SK-N-SH (cell line): ENCODE measurements around the gene CREG1. TPM values are rescaled to one million over a fixed set of nuclear protein-coding genes. Genes with fewer than 3 reads are reported as not detected.

Experiments
- CTCF ChIA-PET: fragments of 300-600, 350-600 bp; formaldehyde crosslinking; extraction: SDS; loops from one replicate; lab custom pipeline; 2021; lab: Yijun Ruan, JAX
- POLR2A ChIA-PET: fragments of 350-600 bp; sonication (Branson Sonifier 250); formaldehyde crosslinking; extraction: SDS; loops from one replicate; lab custom pipeline; 2020; ENCODE audit warnings: antibody characterized with exemption, inconsistent platforms; lab: Yijun Ruan, JAX
- DNase-seq: peaks from one replicate; pipeline ENCODE4 v3.0.0; 2012
- H2AFZ ChIP-seq: fragments of 200-600 bp; sonication (generic); 2 replicates; pipeline ENCODE4 v1.8.1; 2016; ENCODE audit warnings: antibody characterized with exemption, mild to moderate bottlenecking, low read depth
- H3F3A ChIP-seq: fragments of 200-600 bp; sonication (generic); replicated peaks from 2 replicates; pipeline ENCODE3; 2016; ENCODE audit warnings: antibody characterized with exemption, mild to moderate bottlenecking; ENCODE audit not compliant: insufficient read depth
- H3K27ac ChIP-seq, 2 experiments: fragments of 200-500 bp in 1 of 2; fragments of 200-600 bp in 1 of 2; sonication (Bioruptor generic) in 1 of 2; sonication (generic), shearing (Covaris generic) in 1 of 2; 2 replicates each; pipeline versions ENCODE4 v1.5.1 to v1.6.1; 2014 to 2016; ENCODE audit warnings: low read depth in 2 of 2, inconsistent platforms in 1 of 2, low read length in 1 of 2, mild to moderate bottlenecking in 1 of 2, mixed read lengths in 1 of 2
- H3K27me3 ChIP-seq: fragments of 200-600 bp; sonication (generic), shearing (Covaris generic); 2 replicates; pipeline ENCODE4 v1.6.1; 2016; ENCODE audit warnings: mixed run types; ENCODE audit not compliant: insufficient read depth
- H3K36me3 ChIP-seq, 2 experiments: fragments of 200-500 bp in 1 of 2; fragments of 200-600 bp in 1 of 2; sonication (Bioruptor generic) in 1 of 2; sonication (generic) in 1 of 2; replicated peaks in 1 of 2; 2 replicates each; pipeline versions ENCODE3 to v1.5.1; 2014 to 2016; ENCODE audit warnings: low read length in 1 of 2, mild to moderate bottlenecking in 1 of 2; ENCODE audit not compliant: insufficient read depth in 2 of 2, control insufficient read depth in 1 of 2
- H3K4me1 ChIP-seq, 2 experiments: fragments of 200-500 bp in 1 of 2; fragments of 200-600 bp in 1 of 2; sonication (Bioruptor generic) in 1 of 2; sonication (generic), shearing (Covaris generic) in 1 of 2; 2 replicates each; pipeline versions ENCODE4 v1.5.1 to v1.6.1; 2014 to 2016; ENCODE audit warnings: low read depth in 1 of 2, low read length in 1 of 2, mixed run types in 1 of 2; ENCODE audit not compliant: insufficient read depth in 2 of 2, control insufficient read depth in 1 of 2
- H3K4me2 ChIP-seq: fragments of 200-600 bp; sonication (generic), shearing (Covaris generic); 2 replicates; pipeline ENCODE4 v1.6.1; 2017; ENCODE audit warnings: mixed run types
- H3K4me3 ChIP-seq, 2 experiments: fragments of 200-500 bp in 1 of 2; fragments of 200-600 bp in 1 of 2; sonication (Bioruptor generic) in 1 of 2; sonication (generic), shearing (Covaris generic) in 1 of 2; 2 replicates each; pipeline versions ENCODE4 v1.5.1 to v1.8.1; 2014 to 2016; ENCODE audit warnings: low read depth in 2 of 2, inconsistent platforms in 1 of 2, low read length in 1 of 2, mild to moderate bottlenecking in 1 of 2, mixed read lengths in 1 of 2, moderate library complexity in 1 of 2
- H3K79me2 ChIP-seq: fragments of 200-600 bp; sonication (generic); 2 replicates; pipeline ENCODE4 v1.8.1; 2017; ENCODE audit warnings: mild to moderate bottlenecking; ENCODE audit not compliant: insufficient read depth
- H3K9ac ChIP-seq: fragments of 200-600 bp; sonication (generic); 2 replicates; pipeline ENCODE4 v1.6.1; 2017; ENCODE audit warnings: mixed run types
- H3K9me2 ChIP-seq: fragments of 200-600 bp; sonication (generic); 2 replicates; pipeline ENCODE4 v1.6.1; 2017; ENCODE audit warnings: mixed run types
- H3K9me3 ChIP-seq: fragments of 200-600 bp; sonication (generic); 2 replicates; pipeline ENCODE4 v1.6.1; 2017; ENCODE audit warnings: mixed run types, mild to moderate bottlenecking, moderate library complexity
- H4K20me1 ChIP-seq: fragments of 200-600 bp; sonication (generic); 2 replicates; pipeline ENCODE4 v1.6.1; 2017; ENCODE audit warnings: mild to moderate bottlenecking, mixed run types; ENCODE audit not compliant: insufficient read depth
- ELF1 ChIP-seq: IDR thresholded peaks from 2 replicates; pipeline ENCODE4 v1.4.0; 2012
- EP300 ChIP-seq, 2 experiments: IDR thresholded peaks; 2 replicates each; pipeline versions ENCODE4 v1.4.0 to v1.6.1; 2012; ENCODE audit warnings: borderline replicate concordance in 1 of 2, low read depth in 1 of 2, low read length in 1 of 2
- EZH2phosphoT487 ChIP-seq: fragments of 200-600 bp; sonication (generic); IDR thresholded peaks from 2 replicates; pipeline ENCODE4 v1.6.1; 2017; ENCODE audit warnings: low read depth, mixed run types, mild to moderate bottlenecking, antibody characterized with exemption, moderate library complexity, borderline replicate concordance
- FOXJ3 ChIP-seq: sonication (generic); formaldehyde crosslinking; IDR thresholded peaks from 2 replicates; pipeline ENCODE4 v1.5.1; 2020; ENCODE audit warnings: mild to moderate bottlenecking, missing genetic modification reagents
- GATA2 ChIP-seq: sonication (generic); formaldehyde crosslinking; IDR thresholded peaks from 2 replicates; pipeline ENCODE4 v1.5.0; 2020; ENCODE audit warnings: mild to moderate bottlenecking, missing genetic modification reagents
- JUND ChIP-seq: IDR thresholded peaks from 2 replicates; pipeline ENCODE4 v1.4.0; 2012
- MEF2A ChIP-seq: IDR thresholded peaks from 2 replicates; pipeline ENCODE4 v1.4.0; 2012; ENCODE audit warnings: low read depth, borderline replicate concordance
- NRF1 ChIP-seq: IDR thresholded peaks from 2 replicates; pipeline ENCODE4 v1.6.1; 2012; ENCODE audit warnings: low read depth, mild to moderate bottlenecking, low read length
- POLR2AphosphoS5 ChIP-seq: IDR thresholded peaks from 2 replicates; pipeline ENCODE4 v1.6.1; 2012; ENCODE audit warnings: low read depth, low read length
- RAD21 ChIP-seq: IDR thresholded peaks from 2 replicates; pipeline ENCODE4 v1.6.1; 2012; ENCODE audit warnings: mild to moderate bottlenecking, low read length
- RFX5 ChIP-seq: IDR thresholded peaks from 2 replicates; pipeline ENCODE4 v1.6.1; 2012; ENCODE audit warnings: mild to moderate bottlenecking, improper control_type of control experiment, low read length
- RXRA ChIP-seq: IDR thresholded peaks from 2 replicates; pipeline ENCODE4 v1.4.0; 2012; ENCODE audit warnings: low read depth, mild to moderate bottlenecking, borderline replicate concordance
- SIN3A ChIP-seq: IDR thresholded peaks from 2 replicates; pipeline ENCODE4 v1.6.1; 2012; ENCODE audit warnings: low read depth, mild to moderate bottlenecking, low read length, moderate library complexity, borderline replicate concordance
- WGBS: methylation state at CpG from one replicate; pipeline ENCODE4 v1.1.6; 2017; ENCODE audit warnings: low lambda C conversion rate; 5-methylcytosine and 5-hydroxymethylcytosine counted together
- polyA plus RNA-seq, 3 experiments: library from polyadenylated mRNA; depleted of rRNA; stranded (reverse); fragments of >200 nt; gene quantifications; 2 replicates each; pipeline ENCODE4 v1.2.3, GENCODE V29; 2012
- TF ChIP-seq, protein P1 (sequence below): IDR thresholded peaks from 2 replicates; pipeline ENCODE4 v1.6.1; 2012; ENCODE audit warnings: mild to moderate bottlenecking, low read depth, low read length, moderate library complexity
- TF ChIP-seq, protein P2 (sequence below): IDR thresholded peaks from 2 replicates; pipeline ENCODE4 v1.4.0; 2012; ENCODE audit warnings: low read depth, borderline replicate concordance
- TF ChIP-seq, protein P3 (sequence below): IDR thresholded peaks from 2 replicates; pipeline ENCODE4 v1.4.0; 2012; ENCODE audit warnings: low read depth

CREG1 gene
- polyA plus RNA-seq, 1 of the 3 experiments (the other 2 are of a cell fraction): 26.1 TPM

DNA sequence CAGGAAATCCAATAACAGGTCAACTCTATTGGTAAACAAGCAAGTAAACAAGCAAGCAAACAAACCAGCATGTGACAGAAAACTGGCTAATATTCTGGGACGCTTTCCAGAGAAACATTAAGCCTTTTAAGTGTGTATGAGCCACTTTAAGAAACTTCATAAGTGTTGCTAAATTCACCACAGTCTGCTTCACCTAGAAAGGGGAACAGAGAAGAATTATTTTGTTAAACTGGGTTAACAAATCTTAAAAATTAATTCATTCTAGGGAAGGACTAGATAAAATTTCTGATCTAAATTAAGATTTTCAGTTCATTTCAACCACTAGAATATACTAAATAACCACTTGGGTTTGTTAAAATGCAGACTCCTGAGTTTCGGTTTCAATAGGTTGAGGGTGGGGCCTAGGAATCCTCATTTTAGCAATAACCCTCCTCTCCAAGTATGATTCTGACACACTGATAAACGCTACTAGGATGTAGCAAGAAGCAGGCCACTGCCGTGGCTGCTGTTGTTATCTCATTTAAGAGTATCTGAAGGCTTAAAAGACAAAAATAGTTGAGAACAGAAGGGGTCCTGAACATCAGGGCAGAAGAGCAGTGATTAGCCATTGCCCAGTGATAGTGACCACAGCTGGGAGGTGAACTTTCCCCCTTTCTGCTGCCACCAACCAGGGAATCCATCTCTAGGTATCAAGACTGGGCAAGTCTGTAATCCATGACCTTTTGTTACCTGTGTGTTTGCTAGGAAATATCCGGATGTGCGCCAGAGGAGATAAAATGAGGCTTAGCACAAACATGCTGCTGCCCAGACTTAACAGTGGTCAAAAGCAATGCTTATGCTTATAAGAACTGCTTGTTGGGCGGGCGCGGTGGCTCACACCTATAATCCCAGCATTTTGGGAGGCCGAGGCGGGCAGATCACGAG lies 11.2 kb downstream of the CREG1 start (continued):
- TF ChIP-seq FOXJ3 (no peak), EP300 (IDR thresholded peaks at IDR 0.05; ENCODE audit: borderline replicate concordance in 1 of 2, low read depth in 1 of 2, low read length in 1 of 2) (no peak), SIN3A (no peak), NRF1 (no peak), JUND (no peak), POLR2AphosphoS5 (no peak), RAD21 (no peak), GATA2 (CRISPR knock-in tag) (no peak), RXRA (no peak)
- TF ChIP-seq, protein P1, sequence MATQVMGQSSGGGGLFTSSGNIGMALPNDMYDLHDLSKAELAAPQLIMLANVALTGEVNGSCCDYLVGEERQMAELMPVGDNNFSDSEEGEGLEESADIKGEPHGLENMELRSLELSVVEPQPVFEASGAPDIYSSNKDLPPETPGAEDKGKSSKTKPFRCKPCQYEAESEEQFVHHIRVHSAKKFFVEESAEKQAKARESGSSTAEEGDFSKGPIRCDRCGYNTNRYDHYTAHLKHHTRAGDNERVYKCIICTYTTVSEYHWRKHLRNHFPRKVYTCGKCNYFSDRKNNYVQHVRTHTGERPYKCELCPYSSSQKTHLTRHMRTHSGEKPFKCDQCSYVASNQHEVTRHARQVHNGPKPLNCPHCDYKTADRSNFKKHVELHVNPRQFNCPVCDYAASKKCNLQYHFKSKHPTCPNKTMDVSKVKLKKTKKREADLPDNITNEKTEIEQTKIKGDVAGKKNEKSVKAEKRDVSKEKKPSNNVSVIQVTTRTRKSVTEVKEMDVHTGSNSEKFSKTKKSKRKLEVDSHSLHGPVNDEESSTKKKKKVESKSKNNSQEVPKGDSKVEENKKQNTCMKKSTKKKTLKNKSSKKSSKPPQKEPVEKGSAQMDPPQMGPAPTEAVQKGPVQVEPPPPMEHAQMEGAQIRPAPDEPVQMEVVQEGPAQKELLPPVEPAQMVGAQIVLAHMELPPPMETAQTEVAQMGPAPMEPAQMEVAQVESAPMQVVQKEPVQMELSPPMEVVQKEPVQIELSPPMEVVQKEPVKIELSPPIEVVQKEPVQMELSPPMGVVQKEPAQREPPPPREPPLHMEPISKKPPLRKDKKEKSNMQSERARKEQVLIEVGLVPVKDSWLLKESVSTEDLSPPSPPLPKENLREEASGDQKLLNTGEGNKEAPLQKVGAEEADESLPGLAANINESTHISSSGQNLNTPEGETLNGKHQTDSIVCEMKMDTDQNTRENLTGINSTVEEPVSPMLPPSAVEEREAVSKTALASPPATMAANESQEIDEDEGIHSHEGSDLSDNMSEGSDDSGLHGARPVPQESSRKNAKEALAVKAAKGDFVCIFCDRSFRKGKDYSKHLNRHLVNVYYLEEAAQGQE: no peak

DNA sequence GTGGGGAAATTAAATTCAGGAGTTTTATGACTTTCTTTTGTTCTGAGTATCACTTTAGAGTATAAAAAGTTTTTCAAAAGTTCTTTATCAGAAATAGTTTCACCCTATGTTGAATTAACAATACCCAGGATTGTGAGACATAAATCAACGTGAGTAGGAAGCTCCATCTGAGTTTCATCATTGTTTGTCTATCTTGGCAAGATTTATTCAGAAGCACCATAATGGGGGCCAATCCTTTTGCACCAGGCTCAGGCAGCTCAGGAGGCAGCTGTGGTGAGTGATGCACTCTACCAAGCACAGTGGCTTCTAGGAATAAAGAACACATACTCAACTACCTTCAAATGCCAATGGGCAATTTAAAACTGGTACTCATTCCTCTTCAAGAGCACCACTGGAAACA lies 12.0 kb downstream of the CREG1 start:
- Histone ChIP-seq H2AFZ (no peak overlapping the region), H3K27ac (no peak overlapping the region), H3K79me2 (no peaks in the 10 kb centered on the region), H3K9me2 (no peaks in the 10 kb centered on the region), H3K27me3 (no peaks in the 10 kb centered on the region), H3F3A (peaks cover 6% of the 10 kb centered on the region), H3K4me2 (no peak overlapping the region), H4K20me1 (no peaks in the 10 kb centered on the region), H3K4me1 (peaks cover 0 to 2% of the 10 kb centered on the region in 2 experiments; a peak in 1 of 4 replicates), H3K4me3 (no peak overlapping the region), H3K36me3 (peaks cover 0 to 3% of the 10 kb centered on the region in 2 experiments), H3K9me3 (no peaks in the 10 kb centered on the region), H3K9ac (no peak overlapping the region)
- DNase-seq: no peak
- CTCF ChIA-PET: interaction anchor here (1.1 to 6.8 kb wide), 7 partner anchors 9 to 167 kb away, joined by 3 to 84 read pairs (median 7); partner anchors contain the start of gene CREG1
- POLR2A ChIA-PET: no interaction called here
- TF ChIP-seq GATA2 (CRISPR knock-in tag): no peak
- TF ChIP-seq EZH2phosphoT487: no peak
- TF ChIP-seq ELF1: no peak
- TF ChIP-seq, protein P2, sequence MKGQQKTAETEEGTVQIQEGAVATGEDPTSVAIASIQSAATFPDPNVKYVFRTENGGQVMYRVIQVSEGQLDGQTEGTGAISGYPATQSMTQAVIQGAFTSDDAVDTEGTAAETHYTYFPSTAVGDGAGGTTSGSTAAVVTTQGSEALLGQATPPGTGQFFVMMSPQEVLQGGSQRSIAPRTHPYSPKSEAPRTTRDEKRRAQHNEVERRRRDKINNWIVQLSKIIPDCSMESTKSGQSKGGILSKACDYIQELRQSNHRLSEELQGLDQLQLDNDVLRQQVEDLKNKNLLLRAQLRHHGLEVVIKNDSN: no peak
- no peak for TF ChIP-seq MEF2A
- no peak for TF ChIP-seq RFX5
- TF ChIP-seq, protein P1: no peak
- TF ChIP-seq, protein P3, sequence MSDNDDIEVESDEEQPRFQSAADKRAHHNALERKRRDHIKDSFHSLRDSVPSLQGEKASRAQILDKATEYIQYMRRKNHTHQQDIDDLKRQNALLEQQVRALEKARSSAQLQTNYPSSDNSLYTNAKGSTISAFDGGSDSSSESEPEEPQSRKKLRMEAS: no peak
- WGBS: 0% methylated on average over 1 of the region's 1 CpG
